HG02571 (cell line): ENCODE measurements around the gene MTSS2.

Source experiments
- ATAC-seq: cut with Tn5 transposase; IDR thresholded peaks from one replicate; pipeline ENCODE4 v1.9.1; 2021; ENCODE audit warnings: mild to moderate bottlenecking, moderate library complexity; ENCODE audit not compliant: unreplicated experiment

Gene MTSS2

DNA sequence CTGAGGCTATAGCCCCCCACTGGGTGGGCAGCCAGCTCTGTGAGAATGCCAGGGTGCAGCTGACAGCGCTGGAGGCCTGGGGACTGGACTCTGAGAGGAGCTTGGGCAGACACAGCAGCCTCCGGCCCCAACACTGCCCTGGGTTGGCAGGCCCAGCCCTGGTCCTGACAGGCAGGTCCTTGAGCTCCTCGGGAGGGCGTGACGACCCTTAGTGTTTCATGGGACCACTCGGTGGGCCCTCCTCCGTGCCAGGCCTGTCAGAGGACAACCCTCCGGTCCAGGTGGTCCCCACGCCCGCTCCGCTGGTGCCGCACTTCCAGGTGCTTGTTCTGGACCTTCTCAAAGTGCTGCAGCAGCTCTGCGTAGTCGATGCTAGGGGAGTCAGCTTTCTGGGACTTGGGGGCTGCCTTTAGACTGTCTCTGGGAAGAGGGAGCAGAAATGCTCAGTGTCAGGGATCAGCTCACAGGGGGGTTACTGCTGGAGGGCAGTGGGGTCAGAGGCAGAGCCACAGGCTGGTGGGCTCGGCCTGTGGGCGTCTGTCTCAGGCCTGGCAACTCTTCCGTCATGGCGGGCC is 1.9 kb upstream of the MTSS2 start:
- no peak for ATAC-seq

DNA sequence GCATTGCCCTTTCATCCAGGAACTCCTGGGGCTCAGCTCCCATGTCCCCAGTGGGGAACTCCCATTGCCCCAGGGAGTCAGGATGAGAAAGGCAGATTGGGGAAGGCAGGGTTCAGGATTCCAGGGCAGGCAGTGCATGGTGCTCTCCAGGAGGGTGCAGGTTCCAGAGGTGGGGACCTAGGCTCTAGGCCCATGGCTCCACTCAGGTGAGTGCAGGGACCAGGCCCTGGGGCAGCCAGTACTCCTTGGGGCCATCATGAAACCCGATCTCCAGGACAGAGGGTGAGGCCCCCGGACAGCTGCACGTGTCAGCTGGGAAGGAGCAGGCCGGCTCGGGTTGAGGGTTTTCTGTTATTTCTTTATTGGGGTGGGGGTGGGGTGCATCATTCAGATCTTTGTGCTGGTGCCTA is 1.3 kb upstream of the MTSS2 start:
- no peak for ATAC-seq

DNA sequence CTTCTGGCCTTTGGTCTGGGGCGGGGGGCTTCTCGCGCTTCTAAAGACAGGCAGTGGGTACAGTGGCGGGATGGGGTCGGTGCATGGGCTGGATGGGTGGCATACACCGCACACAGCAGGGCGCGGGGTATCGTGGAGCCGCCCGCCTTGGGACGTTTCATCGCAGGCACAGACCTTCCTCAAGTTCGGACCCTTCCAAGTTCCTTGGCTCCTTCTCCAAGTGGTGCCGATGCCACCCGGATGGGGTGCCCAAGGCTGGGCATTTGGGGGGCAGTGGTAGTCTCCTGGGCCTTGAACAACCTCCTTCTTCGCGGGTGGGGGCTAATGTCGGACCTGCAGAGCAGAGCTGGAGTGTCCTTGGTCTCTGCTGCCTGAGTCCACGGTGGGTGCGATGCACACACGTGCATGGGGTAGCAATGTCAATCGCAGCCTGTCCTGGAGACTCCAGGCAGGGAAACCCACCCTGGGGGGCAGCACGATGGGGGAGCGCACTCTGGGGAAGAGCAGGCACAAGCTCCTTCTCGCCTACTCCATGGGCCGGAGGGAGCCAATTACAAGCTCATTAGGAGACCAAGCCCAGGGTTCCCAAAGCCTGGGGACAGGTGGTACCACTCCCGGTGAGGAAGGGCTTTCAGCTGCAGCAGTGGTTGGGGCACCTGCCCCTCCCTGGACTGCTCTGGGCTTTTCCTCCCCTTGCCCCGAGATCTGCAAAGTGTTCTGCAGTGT is 686 bp upstream of the MTSS2 start:
- ATAC-seq = no peak

DNA sequence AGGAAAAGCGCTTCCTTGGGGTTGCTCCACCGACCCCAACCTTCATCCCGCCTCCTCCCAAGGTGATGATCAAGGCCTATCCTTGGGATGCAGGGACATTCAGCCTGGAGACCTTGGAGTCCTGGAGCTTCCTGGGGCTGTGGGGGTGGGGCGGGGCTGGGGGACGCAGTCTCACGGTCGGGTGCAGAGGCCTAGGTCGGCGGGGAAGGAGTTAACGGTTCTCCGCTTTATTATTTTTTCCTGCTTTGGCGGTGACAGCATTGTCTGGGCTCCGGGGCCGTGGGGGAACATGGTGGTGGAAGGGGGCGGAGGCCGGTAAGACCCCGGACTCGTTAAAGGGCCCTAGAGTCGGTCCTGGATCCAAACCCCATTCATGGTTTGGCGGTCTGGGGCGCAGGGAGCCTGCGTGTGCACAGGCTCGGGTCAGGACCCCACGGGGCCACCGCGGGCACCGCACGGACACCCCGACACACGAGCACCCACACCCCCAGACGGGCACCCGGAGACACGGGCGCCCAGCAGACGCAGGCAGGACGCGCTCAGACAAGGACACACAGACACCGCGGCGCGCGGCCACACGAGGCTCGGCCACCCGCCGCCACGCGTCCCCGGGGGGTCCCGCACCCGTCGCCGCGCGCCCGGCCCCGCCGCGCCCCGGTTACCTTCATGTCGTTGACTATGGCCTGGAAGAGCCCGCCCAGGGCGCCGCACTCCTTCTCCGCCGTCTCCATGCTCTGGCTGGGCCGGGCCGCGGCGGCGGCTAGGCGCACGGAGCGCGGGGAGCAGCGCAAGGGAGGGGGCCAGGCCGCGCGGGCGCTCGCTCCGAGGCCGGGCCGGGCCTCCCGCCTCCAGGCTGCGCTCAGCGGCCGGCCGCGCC is 554 bp downstream of the MTSS2 start:
- ATAC-seq = no peak

DNA sequence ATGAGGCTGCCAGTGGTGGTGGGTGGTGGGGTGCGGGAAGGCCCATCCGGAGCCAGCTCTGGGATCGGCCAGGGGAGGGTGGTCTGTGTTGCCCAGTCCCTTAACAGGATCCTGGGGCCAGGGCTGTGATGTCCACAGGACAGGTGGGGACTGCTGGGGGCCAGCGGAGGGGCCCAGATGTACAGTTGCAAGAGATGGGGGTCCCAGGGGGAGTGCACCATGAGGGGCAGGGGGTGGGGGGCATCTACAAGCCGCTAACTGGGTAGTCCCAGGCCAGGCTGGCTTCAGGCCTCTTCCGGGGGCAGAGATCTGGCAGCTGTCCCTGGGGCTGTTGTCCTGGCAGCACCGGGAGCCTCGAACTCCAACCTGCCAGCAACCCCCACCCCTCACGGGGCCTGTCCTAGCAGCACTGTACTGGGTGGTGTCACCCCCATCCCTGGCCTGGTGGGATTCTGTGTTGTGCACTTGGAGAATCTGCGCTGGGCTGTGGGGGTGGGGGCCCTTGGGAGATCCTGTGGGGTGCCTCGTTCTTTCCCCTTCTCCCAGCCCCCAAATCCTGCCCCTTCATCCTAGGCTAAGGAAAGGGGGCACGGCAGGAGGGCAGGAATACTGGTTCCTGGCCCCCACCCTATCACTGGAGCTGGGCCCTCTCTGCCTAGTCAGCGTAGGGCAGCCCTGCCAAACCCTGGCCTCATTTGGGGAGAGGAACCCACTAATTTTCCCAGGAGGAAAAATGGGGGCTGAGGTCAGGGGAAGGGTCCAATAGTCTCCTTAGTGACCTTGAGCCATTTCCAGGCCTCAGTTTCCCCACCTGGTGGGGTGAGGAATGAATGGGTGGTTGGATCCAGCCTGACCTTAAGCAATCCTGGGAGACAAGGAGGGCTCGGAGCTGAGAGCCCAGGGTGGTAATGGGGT is 1.4 kb downstream of the MTSS2 start:
- ATAC-seq = no peak

DNA sequence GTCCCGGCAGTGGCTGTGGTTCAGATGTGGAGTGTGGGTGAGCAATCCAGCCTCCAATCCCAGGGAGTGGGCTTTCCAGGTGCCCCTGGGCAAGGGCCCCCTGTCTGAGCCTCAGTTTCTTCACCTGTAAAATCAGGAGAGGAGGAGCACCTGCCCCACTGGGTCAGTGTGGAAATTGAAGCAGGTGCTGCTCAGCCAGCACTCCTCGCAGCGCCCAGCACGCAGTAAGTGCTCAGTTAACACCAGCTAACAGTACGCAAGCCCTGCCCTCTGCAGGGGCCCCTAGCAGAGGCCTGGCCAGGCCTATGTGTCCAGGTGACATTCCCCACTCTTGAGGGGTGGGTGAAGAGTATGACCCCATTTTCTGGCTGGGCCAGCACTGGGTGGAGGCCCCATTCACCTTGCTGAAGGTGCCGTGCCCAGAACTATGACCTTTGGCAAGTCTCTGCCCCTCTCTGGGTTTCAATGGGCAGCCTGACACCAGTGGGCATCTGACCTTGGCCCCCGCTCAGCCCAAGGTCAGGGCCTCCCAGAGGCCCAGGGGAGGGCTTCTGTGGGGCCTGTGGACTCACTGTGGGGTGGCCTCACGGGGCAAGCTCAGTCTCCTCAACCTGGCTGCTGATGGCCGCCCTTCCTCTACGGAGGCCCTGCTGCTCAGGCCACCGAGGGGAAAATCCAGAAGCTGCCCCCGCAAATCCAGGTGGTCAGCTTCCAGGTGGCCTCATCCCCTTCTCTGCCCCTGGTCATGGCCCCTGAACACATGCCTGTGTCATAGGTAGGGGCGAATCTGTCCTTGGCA is 2.5 kb downstream of the MTSS2 start:
- ATAC-seq = no peak

DNA sequence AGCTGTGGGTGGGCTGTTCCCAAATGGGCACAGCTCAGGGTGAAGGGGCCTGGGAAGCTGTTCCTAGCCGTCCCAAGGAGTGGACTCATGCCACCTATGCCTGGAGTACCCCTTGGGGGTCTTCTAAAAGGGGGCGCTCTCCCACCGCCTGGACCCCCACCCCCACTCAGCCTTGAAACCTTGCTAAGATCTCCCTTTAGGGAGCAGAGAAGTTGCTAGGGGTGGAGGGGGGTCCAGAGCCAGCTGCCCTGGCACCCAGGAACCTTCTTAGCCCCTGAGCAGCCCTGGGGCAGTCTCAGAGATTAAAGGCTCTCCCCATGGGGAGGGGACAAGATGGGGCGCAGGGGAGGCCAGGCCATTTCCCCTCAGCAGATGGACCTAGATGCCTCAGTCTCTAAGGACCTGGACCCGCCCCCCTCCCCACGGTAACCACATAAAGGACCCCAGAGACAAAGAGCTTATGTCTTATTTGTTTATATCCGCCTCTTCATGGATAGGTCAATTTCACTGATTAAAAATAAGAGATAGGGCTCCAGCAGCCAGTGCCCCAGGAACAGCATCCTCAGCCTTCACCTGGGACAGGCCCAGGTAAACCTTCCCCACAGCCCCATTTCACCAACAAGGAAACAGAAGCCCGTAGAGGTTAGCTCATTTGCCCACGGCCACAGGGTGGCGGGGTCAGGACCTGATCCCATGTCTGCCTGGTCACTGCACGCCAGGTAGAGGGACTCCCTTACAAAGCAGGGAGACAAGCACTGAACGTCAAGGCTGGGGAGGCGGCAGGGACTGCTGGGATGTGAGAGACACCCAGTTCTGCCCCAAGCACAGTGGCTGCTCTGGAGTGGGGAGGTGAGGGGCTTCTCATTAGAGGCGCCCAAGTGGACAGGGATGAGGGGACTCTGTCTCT is 3.4 kb downstream of the MTSS2 start:
- no peak for ATAC-seq

DNA sequence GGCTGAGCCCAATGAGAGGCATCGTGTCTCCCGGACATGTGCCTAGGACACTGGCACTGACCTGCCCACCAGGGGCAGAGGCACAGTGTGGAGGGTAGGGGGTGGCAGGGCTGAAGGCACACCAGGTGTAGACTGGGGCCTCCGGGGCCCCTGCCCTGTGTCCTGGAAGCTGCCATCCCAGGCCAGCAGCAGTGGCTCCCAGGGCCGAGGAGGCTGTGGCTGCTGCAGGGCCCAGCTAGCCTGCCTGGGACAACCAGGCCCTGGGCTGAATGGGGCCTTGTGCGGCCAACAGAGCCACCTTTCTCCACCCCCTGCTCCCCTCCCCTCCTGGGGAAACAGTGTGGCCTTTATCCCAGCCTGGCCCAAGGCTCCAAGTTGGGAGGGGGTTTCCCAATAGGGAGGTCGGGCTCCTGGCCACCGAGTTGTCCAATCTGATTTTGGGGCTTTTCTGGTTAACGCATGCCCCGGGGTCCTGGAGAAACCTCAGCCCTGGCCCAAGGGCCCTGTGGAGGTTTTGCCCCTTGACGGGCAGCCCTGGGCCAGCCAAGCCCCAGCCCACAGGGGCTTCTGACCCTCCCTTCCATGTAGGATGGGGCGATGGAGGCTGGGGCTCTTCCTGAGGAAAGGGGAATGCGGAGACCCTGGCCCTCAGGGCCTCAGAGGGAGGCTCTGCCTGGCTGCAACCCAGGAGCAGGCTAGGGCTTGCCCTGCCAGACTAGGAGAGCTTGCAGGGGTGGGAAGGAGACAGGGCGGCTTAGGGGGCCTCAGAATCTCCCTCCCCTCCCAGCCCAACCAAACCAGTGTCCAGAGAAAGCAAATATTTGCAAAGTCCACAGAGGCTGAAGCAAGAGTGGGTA is 4.2 kb downstream of the MTSS2 start:
- ATAC-seq = no peak

DNA sequence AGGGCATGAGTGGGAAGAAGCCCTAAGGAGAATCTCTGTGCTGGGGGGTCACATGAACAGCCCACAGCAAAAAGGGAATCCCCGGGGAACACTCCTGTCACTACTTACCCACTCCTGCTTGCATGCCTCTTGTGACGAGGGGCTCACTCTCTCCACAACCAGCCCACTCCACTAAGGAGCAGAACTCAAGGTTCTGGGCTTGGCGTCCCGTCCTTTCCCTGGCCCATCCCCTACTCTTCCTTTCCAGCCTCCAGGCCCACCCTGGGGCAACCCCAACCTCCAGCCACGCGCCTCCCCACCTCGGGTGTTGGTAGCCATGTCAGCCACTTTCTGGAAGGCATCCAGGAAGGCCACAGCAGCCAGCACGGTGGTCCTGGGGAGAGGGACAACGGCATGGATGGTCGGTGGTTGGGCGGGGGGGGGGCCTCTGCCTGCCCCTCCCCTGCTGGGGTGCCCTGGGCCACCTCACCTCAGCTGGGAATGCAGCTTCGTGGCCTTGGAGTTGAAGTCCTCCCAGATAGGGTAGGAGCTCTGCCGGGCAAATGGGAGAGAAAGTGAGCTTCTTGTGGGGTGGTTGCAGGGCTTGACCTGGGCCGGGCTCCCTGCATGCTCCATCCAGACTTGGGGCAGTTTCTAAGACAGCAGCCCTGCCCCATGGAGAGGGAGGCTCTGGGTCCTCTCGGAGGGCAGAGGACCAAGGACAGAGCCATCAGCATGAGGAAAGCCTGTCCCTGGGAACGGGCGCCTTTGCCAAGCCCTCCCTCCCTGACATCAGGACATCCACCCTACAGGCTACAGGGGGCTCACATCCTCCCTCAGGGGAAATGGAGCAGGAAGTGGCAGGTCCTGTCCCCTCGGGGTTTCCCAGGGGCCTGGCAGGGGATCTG is 5.1 kb downstream of the MTSS2 start:
- no peak for ATAC-seq

DNA sequence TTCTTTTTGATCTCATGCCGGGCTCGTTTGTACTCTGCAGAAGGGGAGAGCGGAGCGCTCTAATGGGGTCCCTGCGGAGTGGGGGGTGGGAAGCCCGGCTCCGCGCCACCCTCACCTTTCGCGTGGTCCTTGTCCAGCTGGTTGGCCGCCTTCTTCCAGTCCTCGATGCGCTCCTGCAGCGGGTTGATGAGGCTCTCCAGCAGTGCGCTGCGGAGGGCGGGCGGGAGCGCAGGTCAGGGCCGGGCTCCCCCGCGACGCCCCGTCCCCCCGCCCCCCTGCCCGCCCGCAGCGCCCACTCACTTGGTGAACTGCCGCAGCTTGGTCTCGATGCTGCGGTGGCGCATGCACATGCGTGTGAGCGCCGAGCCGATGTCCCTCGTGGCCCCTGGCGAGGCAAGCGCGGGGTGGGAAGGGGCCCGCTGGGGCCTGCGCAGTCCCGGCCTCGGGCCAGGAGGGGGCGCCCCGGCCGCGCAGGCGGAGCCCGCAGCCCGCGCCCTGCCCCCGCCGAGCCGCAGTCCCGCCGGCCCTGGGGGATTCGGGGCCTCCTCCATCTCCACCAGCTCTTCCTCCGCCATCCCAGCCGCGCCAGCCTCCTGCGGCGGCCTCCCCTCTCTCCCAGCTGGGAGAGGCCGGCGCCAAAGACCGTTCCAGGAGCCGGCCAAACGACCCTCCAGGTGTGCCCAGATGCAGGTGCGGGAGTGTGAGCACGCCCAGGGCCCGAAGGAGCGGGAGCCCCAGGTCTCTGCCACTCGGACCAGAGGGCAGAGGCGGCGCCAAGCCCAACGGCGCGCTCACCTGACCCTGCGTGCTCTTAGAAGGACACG is 6.0 kb downstream of the MTSS2 start:
- ATAC-seq = no peak

DNA sequence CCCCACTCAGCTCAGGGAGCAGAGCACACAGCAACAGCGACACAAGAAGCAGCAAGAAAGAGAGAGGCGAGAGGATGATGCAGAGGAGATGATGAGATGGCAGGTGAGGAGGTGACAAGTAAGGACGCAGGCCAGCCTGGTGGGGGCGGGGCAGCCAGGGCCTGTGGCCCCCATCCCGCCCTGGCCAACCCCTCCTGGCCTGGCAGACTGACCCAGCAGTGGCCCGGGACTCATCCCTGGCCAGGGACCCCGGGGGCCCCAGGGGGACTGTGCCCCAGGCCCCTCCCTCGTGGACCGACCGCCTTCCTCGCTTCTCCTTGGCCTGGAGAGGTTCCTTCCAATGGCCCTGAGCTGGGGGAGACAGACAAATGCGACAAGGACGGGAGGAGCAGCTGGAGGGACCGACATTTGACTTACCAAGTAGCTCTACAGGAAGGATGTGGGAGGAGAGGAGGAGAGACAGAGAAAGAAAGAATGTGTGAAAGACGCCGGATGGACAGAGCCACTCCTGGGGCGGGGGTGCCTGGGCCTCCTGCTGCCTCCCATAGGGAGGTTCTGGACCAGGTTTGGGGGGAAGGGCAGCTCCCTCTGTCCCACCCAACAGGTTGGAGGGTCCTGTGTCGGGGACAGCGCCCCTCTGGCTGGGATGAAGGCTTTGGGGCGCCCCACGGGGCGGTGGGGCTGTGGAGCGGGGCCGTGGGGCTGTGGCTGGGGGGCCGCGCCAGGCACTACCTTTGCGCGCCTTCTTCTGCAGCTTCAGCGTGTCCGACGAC is 6.8 kb downstream of the MTSS2 start:
- ATAC-seq = no peak

DNA sequence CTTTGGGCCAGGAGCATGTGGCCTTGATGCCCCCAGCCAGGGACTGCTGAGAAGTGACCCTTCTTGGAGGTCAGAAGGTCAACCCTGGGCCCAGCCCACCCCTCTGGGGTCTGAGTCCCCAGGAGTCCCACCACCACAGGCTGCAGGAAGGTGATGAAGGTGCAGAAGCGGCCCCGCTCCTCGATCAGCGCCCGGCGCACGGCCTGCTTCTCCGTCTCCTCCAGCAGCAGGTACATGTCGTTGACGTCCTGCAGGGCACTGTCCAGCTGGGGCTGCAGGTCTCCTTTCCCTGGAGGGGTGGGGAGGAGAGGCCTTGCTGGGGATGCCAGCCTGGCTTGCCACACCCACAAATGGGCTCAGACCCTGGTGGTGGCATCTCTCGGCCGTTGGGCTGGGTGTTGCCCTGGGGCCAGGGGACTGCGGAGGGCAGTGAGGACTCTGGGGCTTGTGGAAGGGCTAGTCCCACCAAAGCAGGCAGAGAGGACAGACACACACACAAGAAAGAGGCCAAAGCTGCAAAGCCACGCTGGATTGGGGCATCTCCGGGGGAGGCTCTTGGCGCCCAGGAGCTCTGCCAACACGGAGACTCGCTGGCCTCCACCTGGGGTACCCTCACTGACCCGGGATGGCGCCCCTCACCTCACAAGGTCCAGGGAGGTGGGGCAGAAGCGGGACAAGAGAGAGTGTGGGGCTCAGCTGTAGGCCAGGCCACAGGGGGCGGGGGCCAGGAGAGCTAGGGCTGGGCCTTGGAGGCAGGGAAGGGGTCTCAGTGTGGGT is 7.5 kb downstream of the MTSS2 start:
- ATAC-seq = no peak

DNA sequence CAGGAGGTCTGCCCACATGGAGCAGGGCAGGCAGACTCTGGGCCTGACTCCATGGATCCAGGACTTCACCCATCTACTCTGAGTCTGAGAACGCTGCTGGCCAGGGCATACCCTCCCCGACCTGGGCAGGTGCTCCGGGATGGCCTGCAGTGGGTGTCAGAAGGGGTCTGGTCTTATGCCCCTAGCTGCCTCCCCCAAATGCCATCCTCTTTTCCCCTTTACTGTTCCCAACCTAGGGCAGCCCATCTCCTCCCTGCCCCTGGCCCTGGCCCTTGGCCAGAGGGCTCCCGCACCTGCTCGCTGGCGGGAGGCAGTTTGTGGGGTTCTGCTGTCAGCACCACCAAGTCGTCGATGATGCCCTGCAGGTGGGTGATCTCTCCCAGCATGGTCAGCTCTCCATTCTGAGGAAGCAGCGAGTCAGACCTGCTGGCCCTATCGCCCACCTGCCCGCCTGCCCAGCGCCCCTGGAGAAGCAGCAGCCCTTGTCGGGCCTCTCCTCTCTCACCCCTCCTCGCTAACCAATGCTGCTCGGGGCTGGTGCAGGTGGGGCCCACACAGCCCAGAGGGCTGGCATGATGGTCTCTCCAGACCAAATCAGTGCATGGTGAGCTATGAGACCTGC is 8.2 kb downstream of the MTSS2 start:
- no peak for ATAC-seq
